NCI-H1436 (cell line): ENCODE results near the gene STUM.
"Not testable (repeated sequence)": the region's sequence is repeated elsewhere in the genome, so short reads cannot be mapped to it uniquely, and the experiment has no call there.

ENCODE experiments used
- DNase-seq: peaks from one replicate; lab custom pipeline; 2025; lab: John Stamatoyannopoulos, UW

The STUM gene

DNA sequence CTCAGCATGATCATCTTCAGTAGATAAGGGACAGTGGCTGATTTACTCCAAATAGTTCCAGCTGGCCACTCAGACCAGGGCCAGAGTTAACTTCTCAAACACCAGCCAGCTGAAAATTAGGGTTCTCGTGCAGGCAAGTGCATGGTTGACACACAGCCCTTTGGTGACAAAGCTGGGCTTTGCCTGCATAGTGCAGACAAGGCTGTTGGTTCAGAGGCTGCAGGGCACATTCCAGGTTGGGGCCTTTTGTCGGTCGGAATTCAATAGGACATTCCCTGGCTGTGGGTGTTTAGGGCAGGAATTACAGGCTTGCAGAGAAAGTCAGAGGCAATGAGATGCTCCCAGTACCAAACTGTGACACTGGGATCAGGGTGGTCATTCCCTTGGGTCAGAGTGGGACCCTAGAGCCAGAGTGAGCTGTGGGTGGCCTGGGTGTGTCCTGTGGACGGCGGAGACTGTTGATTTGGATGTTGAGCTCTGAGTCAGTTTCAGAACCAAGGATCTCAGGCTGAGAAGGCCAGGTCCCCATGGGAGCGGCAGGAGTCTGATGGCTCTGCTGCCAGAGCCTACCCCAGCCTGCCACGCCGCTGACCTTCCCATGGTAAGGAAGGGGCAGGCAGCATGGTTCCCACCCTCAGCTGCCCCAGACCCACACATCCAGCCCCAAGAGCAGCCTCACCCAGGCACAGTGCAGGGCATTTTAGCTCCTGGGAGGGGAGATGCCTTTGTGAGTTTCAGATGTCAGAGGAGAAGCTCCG, 56.2 kb downstream of the STUM start:
- no peak for DNase-seq

DNA sequence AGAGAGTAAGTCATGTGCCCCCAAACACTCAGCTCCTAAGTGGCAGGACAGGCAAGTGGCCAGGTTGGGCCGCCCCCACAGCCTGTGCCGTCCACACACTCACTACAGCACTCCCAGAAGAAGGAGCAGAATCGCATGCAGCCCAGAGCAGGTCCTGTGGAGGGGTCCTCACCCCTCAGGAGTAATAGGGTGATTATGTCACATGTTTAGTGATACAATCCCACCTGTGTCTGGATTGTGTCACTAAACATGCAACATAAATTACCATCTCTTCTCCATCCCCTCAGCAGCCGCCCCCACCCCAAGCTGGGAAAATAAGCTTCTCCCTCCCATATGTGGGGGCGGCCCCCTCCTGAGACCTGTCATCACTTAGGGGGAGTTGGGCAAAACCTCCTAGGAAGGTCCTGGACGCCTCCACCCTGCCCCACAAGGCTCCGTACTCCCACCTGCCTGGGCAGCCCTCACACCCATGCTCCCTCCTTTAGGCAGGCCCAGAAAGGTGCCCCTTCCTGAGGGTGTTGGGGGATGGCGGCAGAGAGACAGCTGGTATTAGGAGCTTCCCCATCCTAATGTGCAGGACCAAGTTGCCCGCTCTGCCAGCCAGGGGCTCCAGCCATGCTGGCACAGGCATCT, 56.9 kb downstream of the STUM start:
- DNase-seq: no peak

DNA sequence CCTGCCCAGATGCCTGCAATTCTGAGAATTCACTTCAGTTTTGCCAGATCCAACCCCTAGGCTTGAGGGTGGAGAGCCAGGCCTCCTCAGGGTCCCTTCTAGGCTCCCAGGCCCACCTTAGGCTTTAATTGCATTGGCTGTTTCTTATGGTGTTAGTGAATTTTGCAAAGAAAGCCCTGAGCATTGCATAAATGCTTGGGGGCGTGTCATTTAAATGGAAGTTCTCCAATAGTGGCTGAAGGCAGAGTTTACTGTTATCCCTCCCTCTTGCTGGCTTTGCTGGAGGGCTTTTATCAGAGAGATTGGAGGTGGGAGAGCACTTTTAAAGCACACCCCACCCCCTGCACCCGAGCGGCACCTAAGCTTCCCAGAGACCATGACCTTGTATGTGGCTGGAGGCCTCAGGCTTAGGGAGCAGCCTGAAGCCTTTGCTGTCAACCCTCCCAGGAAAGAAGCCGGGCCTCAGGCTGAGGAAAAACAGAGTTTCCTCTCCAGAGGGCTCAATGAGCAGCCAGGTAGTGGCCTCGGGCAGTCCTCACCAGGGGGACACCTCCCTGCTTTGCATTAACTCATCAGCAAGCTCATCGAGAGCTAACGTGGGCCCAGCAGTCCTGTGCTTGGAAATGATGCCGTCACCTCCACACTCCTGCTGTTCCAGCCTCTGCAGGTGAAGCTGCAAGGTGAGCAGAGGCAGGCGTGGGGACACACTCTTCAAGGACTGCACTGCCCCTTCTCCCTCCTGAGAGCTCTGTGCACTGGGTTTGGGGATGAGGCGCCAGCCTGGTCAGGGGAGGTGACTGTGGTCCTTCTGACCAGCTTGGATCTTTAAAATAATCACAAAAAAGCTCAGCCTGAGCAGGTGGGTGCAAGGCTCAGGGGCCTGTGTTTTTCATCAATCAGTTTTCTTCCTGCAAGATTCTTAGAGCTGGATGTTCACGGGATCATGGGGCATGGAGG, 58.0 kb downstream of the STUM start:
- DNase-seq: no peak

DNA sequence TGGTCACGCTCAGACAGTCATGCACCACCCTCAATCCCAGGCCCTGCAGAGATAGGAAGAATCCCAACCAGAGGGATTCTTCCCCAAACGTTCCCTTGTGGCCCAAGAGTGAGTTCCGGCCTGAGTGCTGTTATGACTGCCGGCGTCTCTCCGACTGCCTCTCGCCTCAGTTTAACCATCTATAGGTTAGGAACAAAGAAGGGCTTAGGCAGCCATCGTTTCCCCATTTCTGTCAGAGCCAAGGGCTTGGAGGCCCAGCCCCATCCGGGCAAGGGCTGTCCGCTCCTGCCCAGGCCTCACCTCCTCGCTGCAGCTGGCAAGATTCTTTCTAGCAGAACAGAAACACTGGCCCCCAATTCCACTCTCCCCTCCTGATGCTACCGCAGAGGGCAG, 58.7 kb downstream of the STUM start:
- no peak for DNase-seq

DNA sequence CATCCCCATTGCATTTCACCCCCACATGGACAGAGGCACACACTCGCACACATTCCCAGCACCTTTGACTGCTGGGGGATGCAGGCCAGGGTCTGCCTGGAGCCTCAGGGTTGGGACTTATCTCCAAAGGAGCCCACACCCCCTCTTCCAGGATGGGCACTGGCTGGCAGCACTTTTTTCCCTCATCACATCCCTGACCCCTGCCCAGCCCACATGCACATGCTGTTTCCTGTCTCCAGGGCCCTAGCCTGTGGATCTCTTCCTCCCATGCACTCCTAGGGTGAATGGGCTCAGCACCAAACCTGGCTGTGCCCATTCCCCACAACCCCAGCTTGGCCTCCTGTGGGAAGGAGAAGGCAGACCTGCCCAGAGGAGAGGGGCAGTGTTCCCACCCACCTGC, 59.3 kb downstream of the STUM start:
- no peak for DNase-seq

DNA sequence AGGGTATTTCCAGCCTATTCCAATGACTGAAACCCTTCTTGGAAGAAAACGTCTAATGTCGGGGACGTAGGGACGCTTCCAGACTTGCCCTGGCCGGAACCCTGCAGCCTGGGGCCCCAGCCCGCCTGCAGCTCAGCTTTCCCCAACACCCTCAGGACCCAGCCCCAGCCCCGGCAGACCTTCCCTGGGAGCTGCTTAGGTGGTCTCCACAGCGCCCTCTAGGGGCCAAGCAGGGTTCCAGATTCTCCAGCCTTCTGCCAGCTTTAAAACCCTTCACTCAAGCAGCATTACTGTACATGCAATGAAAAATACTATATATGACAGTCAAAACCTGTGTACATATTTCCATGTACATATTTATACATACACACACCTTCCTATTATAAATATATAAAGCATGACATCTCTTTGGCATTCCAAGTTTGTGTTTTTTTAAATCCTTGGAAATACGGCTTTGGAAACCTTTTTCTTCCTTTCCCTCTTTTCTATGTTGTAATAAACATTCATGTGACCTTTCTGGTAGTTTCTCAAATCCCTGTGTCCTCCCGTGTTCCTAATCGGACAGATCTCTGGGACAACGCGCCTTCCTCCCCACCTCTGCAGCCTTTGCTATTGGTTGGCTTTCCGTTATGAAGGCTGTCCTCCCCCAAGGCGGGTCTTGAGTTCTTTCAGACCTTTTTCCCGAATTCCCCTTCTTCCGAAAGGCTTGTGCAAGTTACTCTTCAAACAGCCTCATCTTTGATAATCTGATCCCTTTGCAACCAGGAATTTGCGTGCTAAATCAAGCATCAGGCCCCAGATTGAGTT, 60.3 kb downstream of the STUM start:
- peak; percentile 83 for DNase-seq

DNA sequence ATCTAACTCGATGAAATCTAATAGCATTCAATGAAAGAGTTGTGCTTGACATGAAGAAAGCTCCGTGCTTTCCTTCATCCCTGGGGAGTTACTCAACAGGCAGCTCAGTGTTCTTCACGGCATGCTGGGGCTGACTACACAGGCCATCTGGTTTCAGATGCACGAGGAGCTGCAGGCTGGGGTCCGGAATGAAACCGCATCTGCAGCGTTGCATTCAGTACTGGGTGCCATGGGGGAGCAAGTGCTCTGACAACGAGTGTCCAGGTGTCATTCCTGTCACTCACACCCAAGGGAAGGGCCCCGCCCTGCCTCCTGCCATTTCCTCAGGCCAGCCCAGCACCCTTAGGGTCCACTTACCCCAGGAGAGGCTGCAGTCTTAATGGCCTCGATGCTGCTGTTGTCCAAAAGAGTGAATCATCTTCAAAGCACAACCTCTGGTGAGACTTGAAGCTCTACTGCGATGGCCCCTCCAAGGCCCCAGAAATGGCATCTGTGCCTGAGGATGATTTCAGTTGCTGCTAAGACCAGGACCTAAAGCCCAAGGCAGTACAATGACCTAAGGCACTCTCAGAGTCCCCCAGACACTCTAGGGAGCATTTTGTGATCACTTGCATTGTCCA, 61.4 kb downstream of the STUM start:
- DNase-seq: no peak

DNA sequence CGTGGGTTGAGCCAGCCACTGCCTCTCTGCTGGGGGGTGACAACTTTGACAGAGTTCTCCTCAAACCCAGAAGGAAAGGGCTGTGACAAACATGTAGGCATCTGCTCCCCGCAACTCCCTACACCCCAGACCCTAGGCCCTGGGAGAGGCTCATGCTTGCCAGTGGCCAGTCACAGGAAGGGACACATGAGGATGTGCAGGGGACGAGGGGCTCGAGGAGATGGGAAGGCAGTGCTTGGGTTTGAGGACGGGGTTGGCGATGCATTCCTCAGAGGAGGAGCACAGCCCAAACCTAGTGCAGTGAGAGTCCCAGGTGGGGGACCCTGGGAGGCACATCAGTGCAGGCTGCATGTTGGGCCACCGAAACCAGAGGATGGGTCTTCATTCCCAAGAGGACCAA, 62.1 kb downstream of the STUM start:
- no peak for DNase-seq

DNA sequence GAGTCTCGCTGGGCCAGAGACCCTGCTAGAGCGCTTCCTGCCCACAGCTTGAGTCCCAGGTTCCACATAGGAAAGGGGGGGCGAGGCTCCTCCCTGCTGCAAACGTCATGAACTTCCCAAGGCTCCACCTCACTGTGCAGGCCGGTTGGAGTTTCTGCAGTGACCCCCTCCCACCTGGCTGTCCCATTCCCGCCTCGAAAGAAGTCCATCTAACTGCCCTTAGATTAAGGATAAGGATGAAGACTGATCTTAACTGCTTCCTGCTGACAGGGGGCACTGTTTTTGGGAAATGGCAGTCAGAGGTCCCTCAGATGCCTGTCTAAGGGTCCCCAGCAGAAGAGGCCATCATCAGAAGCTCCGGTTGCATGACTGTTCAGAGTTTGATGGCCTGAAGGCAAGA, 62.7 kb downstream of the STUM start:
- no peak for DNase-seq

DNA sequence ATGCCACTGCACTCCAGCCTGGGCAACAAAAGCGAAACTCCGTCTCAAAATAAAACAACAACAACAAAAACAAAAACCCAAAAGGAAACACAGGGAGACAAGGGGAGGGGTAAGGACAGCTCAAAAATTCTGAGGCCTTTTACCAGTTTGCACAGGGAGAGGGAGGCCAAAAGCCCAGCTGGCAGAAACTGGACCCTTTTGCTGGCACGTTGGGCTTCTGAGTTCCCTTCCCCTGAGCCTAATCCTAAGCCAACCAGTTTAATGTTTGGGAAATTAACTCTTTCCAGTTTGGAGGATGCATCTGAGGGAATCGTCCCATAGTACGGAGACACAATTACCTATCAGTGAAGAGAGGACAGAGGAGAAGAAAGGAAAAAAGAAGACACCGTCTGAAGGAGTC, 63.4 kb downstream of the STUM start:
- not testable (repeated sequence) for DNase-seq

DNA sequence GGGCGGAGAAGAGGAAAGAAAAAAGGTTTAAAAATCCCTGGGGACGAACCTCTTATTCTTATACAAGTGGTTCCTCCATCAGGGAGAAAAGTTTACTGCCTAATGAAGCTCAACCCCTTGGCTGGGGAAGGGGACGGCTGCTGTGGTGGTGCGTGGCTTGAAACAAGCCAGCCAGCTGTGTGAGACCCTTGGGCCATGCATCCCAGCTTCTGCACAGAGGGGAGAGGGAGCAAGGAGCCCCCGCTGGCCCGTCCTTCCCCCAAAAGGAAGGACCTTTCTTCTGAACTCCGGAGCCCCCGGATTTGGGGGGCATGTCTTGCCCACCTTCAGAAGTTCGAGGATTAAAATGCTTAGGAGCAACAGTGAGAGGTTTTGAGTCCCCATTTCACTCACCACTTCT, 67.3 kb downstream of the STUM start:
- DNase-seq: no peak

DNA sequence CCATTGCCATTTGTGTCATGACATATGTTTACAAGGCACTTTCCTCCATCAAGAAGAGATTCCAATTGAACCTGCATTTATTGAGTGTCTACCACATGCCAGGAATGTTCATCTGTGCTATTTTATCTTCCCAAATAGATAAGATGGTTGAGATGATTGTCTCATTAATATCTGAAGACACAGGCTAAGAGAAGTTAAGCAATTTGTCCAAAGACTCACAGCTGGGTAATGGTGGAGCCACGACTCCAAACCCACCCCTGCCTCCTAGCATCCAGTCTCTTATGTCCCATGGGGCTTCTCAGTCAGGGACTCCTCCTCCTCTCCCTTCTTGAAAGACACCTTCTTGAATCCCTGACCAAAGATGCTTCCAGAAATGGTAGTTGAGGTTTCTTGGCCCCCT, 68.1 kb downstream of the STUM start:
- DNase-seq: no peak

DNA sequence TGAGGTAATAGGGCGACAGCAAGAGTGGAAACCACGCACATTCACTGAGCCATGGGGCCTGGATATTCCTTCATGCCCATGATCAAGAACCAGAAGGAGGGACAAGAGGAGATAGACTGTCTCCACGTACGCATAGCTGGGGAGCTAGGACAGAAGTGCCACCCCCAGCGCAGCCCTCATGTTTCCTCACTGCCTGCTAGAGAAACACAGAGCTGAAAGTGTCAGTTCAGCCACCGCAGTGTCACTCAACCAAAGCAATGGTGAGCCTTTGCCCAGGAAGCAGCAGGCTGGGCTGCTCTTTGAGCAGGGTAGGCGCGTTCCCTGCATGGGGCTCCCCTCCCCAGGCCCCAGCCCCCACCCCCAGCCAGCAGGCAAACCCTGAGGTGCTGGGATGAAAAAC, 68.5 kb downstream of the STUM start:
- no peak for DNase-seq

DNA sequence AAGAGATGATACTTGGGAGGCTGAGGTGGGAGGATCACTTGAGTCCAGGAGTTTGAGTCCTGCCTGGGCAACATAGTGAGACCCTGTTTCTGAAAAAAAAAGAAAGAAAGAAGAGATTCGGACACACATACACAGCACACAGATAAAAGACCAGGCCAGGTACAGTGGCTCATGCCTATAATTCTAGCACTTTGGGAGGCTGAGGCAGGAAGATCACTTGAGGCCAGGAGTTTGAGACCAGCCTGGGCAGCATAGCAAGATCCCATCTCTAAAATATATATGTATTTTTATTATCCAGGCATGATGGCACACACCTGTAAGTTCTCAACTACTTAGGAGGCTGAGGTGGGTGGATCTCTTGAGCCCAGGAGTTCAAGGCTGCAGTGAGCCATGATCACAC, 69.2 kb downstream of the STUM start:
- DNase-seq: not testable (repeated sequence)

DNA sequence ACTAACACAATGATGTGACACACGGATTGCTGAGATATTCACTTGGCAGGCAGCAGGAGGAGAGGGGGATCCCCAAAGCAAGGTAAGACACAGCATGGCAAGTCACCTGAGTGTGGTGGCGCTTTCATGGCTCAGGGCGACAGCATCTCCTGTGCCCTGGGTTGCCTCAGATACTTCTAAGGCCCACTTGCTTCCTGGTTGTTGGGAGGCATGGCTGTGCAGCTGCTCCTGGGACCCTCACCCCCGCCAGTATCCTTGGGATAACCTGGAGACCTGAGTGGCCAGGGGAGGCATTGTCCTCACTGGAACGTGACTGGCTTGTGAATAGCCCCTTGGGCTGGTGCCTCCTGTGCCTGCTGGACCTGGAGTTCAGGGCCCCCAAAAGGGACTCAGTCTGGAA, 69.8 kb downstream of the STUM start:
- no peak for DNase-seq

DNA sequence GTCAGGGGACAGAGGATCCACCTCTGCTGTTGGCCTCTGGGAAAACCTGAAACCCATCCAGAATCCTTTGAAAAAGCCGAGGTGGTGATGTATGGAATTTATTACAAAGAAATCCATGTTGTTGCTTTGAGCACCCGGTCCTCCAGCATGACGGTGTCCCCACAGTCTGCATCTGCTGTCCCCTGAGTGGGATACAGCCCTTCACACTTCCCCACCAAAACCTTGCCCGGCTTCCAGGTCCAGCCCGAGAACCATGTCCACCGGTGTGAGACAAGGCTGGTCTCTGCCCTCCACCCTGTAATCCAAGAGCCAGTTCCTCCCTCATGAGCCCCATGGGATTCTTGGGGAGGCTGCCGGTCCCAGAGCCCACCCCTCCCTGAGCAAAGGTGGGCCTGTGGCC, 70.5 kb downstream of the STUM start:
- DNase-seq: no peak

DNA sequence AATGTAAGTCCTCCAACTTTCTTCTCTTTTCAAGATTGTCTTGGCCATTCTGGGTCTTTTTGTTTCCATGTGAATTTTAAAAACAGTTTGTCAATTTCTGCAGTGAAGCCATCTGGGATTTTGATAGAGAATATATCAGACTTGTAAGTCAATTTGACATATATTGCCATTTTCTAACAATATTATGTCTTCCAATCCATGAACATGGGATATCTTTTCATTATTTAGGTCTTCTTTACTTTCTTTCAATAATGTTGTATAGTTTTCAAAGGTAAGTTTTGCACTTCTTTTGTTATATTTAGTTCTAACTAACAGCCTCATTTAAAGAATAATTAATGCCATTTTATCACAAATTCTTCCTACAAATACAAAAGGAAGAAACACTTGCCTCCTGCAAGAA, 73.4 kb downstream of the STUM start:
- no peak for DNase-seq

DNA sequence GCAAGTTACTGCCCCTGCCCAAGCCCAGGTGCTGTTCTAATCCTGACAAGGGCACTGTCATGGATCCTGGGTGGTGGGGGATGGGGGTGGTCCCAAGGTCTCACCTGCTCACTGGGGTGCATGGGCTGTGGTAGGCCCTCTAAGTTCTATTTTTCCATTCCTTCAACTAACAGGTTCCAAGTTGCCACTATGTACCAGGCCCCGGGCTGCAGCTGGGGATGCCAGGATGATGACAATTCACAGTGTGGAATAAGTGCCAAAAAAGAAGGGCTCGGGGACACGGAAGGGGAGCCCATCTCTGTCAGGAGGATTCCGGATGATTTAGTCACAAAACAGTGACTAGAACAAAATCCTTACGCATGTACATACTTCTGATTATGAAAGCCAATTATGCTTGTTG, 76.0 kb downstream of the STUM start:
- no peak for DNase-seq

DNA sequence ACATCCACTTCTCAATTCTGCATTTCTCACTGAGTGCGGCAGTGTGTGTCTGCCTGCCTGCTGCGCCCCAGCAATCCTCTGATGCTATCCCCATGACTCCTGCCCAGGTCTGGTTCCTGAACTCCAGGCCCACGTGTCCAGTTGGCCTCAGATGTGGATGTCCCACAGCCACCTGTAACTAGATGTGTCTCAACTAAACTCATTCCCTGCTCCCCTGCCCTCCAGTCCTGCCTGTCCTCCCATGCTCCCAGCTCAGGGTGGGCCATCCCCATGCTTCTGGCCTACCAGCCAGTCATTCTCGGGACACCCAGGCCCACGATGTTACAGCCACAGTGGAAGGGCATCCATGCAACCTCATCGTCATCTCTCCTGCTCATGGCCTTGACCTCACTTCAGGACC, 76.8 kb downstream of the STUM start:
- no peak for DNase-seq

DNA sequence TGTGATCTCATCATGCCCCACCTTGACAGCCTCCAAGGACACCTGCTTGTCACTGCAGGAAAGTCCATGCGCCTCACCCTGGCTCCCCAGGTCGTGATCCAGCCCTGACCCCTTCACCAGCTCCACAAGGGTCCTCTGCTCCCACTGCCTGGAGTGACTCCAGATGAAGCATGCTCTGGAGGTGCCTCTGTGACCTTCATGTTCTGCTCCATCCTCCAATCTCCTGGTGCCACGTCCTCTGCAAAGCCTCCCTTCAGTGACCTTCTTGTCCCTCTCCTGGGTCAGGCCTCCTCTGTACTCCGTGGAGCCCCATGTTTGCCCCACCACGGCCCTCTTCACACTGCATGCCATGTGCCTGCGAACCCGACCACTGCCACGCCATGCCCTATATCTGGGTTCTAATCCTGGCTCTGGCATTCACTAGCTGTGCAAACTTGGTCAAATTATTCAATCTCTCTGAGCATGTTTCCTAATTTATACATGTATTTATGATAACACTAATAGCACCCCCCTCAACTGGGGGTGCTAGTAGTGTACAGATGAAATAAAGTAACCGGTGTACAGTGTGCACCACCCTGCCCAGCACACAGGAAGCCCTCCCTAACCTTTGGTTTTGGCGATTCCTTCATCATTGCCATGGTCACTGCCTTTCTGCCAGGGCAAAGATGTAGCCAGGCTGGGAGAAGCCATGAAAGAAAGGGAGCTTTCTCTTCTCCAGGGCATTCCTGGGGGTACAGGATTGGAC, 77.4 kb downstream of the STUM start:
- no peak for DNase-seq

DNA sequence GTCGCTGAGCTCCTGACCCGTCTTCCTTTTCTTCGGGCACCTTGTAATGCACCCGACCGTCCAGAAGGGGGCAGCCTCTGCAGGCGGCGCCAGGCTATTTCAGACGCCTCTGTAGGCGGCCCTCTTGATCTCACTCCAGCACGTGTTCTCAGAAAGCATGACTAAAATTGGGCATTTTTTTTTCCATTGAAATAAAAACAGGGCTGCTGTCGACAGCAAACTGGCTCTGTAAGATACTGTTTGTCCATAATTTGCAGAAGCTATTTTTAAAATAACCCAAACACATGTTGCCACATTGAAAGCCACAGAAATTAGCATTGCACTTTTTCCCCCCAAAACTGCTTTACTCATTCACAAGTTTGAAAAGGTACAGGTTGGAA, 78.0 kb downstream of the STUM start:
- no peak for DNase-seq
